Duodenal mucosa (tissue), 2 donors: ENCODE results near the gene STXBP5L.

Source experiments
- H3K27ac ChIP-seq: one replicate; pipeline ENCODE4 v1.7.0; 2013; ENCODE audit warnings: low read depth, low read length
- H3K27me3 ChIP-seq, 2 donors: one replicate each; pipeline ENCODE4 v1.7.0; 2013; ENCODE audit warnings: low read length in 2 of 2, control low read depth in 1 of 2; ENCODE audit not compliant: insufficient read depth in 2 of 2, control insufficient read depth in 1 of 2
- H3K36me3 ChIP-seq, 2 donors: one replicate each; pipeline ENCODE4 v1.7.0; 2013; ENCODE audit warnings: low read length in 2 of 2, control low read depth in 1 of 2; ENCODE audit not compliant: insufficient read depth in 2 of 2, control insufficient read depth in 1 of 2
- H3K4me1 ChIP-seq, 2 donors: one replicate each; pipeline ENCODE4 v1.7.0; 2013; ENCODE audit warnings: low read length in 2 of 2, control low read depth in 1 of 2; ENCODE audit not compliant: insufficient read depth in 2 of 2, control insufficient read depth in 1 of 2
- H3K4me3 ChIP-seq, 2 donors: one replicate each; pipeline ENCODE4 v1.7.0; 2013; ENCODE audit warnings: low read length in 2 of 2, low read depth in 1 of 2
- H3K9ac ChIP-seq, 2 donors: one replicate each; pipeline ENCODE4 v1.7.0; 2013; ENCODE audit warnings: low read length in 2 of 2, low read depth in 1 of 2
- H3K9me3 ChIP-seq, 2 donors: one replicate each; pipeline ENCODE4 v1.7.0; 2013; ENCODE audit warnings: low read length in 2 of 2, control low read depth in 1 of 2; ENCODE audit not compliant: control insufficient read depth in 1 of 2

The STXBP5L gene

DNA sequence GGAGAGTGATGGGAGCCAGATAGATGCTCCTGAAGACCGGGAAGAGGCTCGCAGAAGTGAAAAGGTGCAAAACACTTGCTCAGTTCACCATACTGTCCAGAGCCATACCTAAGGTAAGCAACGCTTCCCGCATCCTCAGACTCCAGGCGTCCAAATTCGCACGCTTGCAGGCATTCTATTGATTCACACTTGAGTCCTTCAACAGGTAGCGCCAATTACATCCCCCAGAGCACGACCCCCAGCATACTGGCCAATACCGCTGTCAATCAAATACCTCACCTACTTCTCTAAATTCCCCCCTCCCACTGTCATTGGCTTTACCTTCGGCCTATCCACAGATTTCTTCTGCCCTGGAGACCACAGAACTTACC, 361 bp upstream of the STXBP5L start:
- no peaks in the 10 kb centered on the region for H3K9me3 ChIP-seq
- no peaks in the 10 kb centered on the region for H3K36me3 ChIP-seq
- peaks cover 0 to 4% of the 10 kb centered on the region in 2 donors for H3K4me1 ChIP-seq
- peak overlapping the region; percentile 43 to 68 for H3K4me3 ChIP-seq
- H3K27ac ChIP-seq, result no peak overlapping the region
- H3K9ac ChIP-seq, result no peak overlapping the region
- H3K27me3 ChIP-seq, result peaks cover 17 to 35% of the 10 kb centered on the region in 2 donors

GRCh38 chr3:120908795-120909601, 993 bp downstream of the STXBP5L start:
- Histone ChIP-seq H3K4me1 (peaks cover 0 to 4% of the 10 kb centered on the region in 2 donors), H3K9ac (no peak overlapping the region), H3K4me3 (peak overlapping the region; percentile 58 to 68), H3K27me3 (peaks cover 17 to 35% of the 10 kb centered on the region in 2 donors), H3K27ac (no peak overlapping the region), H3K9me3 (no peaks in the 10 kb centered on the region), H3K36me3 (no peaks in the 10 kb centered on the region)

DNA sequence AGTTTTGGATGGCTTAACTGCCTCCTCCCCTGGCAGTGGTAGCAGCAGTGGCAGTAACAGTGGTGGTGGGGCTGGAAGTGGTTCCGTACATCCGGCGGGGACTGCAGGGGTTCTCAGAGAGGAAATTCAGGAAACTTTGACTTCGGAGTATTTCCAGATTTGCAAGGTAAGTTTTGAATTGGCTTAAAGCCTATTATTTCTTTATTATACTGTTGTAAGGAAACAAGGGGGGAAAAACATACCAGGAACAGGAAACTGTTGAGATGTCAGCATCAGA, 1.5 kb downstream of the STXBP5L start:
- H3K9me3 ChIP-seq, result no peaks in the 10 kb centered on the region
- H3K4me1 ChIP-seq, result peaks cover 0 to 4% of the 10 kb centered on the region in 2 donors
- no peak overlapping the region for H3K9ac ChIP-seq
- no peak overlapping the region for H3K4me3 ChIP-seq
- H3K36me3 ChIP-seq, result no peaks in the 10 kb centered on the region
- H3K27me3 ChIP-seq, result peaks cover 17 to 35% of the 10 kb centered on the region in 2 donors
- H3K27ac ChIP-seq, result no peak overlapping the region

GRCh38 chr3:120926146-120926545, 18.1 kb downstream of the STXBP5L start:
- Histone ChIP-seq H3K9ac (no peak overlapping the region), H3K27ac (no peak overlapping the region), H3K4me1 (no peaks in the 10 kb centered on the region), H3K36me3 (no peaks in the 10 kb centered on the region), H3K4me3 (no peak overlapping the region), H3K27me3 (no peaks in the 10 kb centered on the region), H3K9me3 (peaks cover 5 to 6% of the 10 kb centered on the region in 2 donors)

GRCh38 chr3:120928991-120929390, 21.0 kb downstream of the STXBP5L start:
- H3K4me3 ChIP-seq, result no peak overlapping the region
- H3K36me3 ChIP-seq, result no peaks in the 10 kb centered on the region
- H3K4me1 ChIP-seq, result no peaks in the 10 kb centered on the region
- peaks cover 5 to 6% of the 10 kb centered on the region in 2 donors for H3K9me3 ChIP-seq
- H3K9ac ChIP-seq, result no peak overlapping the region
- H3K27me3 ChIP-seq, result no peaks in the 10 kb centered on the region
- H3K27ac ChIP-seq, result no peak overlapping the region

- H3K9ac ChIP-seq, result no peak overlapping the region
- H3K36me3 ChIP-seq, result no peaks in the 10 kb centered on the region
These were observed 23.6 kb downstream of the STXBP5L start for GRCh38 chr3:120931593-120931992.

DNA sequence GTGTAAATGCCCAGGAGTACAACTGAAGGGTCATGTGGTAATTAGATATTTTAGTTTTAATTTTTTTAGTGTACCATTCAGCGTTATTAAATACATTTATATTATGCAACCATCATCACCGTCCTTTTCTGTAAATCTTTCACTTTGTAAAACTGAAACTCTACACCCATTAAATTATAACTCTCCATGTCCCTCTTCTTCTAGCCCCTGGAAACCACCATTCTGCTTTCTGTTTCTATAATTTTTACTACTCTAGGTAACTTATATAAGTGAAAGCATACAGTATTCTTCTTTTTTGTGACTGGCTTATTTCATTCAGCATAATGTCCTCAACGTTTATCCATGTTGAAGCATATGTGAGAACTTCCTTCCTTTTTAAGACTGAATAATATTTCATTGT, 48.1 kb downstream of the STXBP5L start:
- no peaks in the 10 kb centered on the region for H3K27me3 ChIP-seq
- H3K9me3 ChIP-seq, result no peaks in the 10 kb centered on the region
- no peaks in the 10 kb centered on the region for H3K4me1 ChIP-seq
- no peaks in the 10 kb centered on the region for H3K36me3 ChIP-seq
- H3K9ac ChIP-seq, result no peak overlapping the region
- no peak overlapping the region for H3K4me3 ChIP-seq
- no peak overlapping the region for H3K27ac ChIP-seq

More at GRCh38 chr3:120931593-120931992, 23.6 kb downstream of the STXBP5L start:
- Histone ChIP-seq H3K27ac (no peak overlapping the region), H3K9me3 (peaks cover under 1 to 1% of the 10 kb centered on the region in 2 donors), H3K4me3 (no peak overlapping the region), H3K27me3 (no peaks in the 10 kb centered on the region), H3K4me1 (no peaks in the 10 kb centered on the region)

- H3K36me3 ChIP-seq, result no peaks in the 10 kb centered on the region
These were observed 74.8 kb downstream of the STXBP5L start for GRCh38 chr3:120982608-120983320.

DNA sequence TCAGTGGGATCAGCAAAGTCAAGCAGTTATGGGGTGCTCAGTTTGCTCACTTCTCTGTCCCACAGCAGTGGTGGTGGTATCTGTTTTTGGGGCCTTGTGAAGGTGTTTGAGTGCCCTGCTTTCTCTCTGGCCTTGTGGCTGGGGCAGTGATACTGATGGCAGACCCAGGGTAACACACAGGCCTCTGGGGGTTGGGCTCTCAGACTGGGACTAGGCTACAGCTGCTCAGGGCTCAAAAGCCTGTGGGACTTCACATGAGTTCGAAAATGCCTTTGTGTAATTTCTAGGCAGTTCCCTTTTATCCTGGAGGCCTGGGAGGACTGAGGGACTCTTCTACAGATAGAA, 75.3 kb downstream of the STXBP5L start:
- Histone ChIP-seq H3K4me1 (no peaks in the 10 kb centered on the region), H3K4me3 (no peak overlapping the region), H3K9ac (no peak overlapping the region), H3K9me3 (no peaks in the 10 kb centered on the region), H3K27ac (no peak overlapping the region), H3K36me3 (no peaks in the 10 kb centered on the region), H3K27me3 (no peaks in the 10 kb centered on the region)

More at GRCh38 chr3:120982608-120983320, 74.8 kb downstream of the STXBP5L start:
- Histone ChIP-seq H3K27me3 (no peaks in the 10 kb centered on the region), H3K9me3 (no peaks in the 10 kb centered on the region), H3K9ac (no peak overlapping the region), H3K4me3 (no peak overlapping the region), H3K27ac (no peak overlapping the region), H3K4me1 (no peaks in the 10 kb centered on the region)

- H3K4me3 ChIP-seq, result no peak overlapping the region
- H3K9me3 ChIP-seq, result no peaks in the 10 kb centered on the region
- H3K4me1 ChIP-seq, result no peaks in the 10 kb centered on the region
- H3K9ac ChIP-seq, result no peak overlapping the region
- no peaks in the 10 kb centered on the region for H3K36me3 ChIP-seq
- H3K27me3 ChIP-seq, result no peaks in the 10 kb centered on the region
- H3K27ac ChIP-seq, result no peak overlapping the region
These were observed 75.8 kb downstream of the STXBP5L start for GRCh38 chr3:120983841-120984240.
